Mesenchymal stem cell (in vitro differentiated cells and primary cell): ENCODE results near the gene TMEM50B.

Source experiments
- DNase-seq: peaks from one replicate; pipeline ENCODE4 v3.0.0-alpha.2; 2013
- H2AFZ ChIP-seq: one replicate; pipeline ENCODE4 v1.6.1; 2013; ENCODE audit warnings: low read depth, mild to moderate bottlenecking, control low read depth, inconsistent platforms, low read length, moderate library complexity
- H2AK5ac ChIP-seq: 2 replicates; pipeline ENCODE4 v1.6.1; 2013; ENCODE audit warnings: low read length, moderate library complexity, mild to moderate bottlenecking, inconsistent platforms; ENCODE audit not compliant: severe bottlenecking
- H2BK120ac ChIP-seq: one replicate; pipeline ENCODE4 v1.6.1; 2013; ENCODE audit warnings: low read depth, mild to moderate bottlenecking, inconsistent platforms, low read length, moderate library complexity
- H2BK12ac ChIP-seq, 2 experiments: one replicate each; pipeline ENCODE4 v1.6.1; 2013; ENCODE audit warnings: inconsistent platforms in 2 of 2, low read length in 2 of 2, mild to moderate bottlenecking in 2 of 2, moderate library complexity in 2 of 2, control low read depth in 1 of 2
- H2BK15ac ChIP-seq: one replicate; pipeline ENCODE4 v1.6.1; 2013; ENCODE audit warnings: mild to moderate bottlenecking, low read depth, inconsistent platforms; ENCODE audit not compliant: poor library complexity, severe bottlenecking
- H2BK5ac ChIP-seq: 2 replicates; pipeline ENCODE4 v1.6.1; 2013; ENCODE audit warnings: low read depth, mild to moderate bottlenecking, low read length, control low read depth, inconsistent platforms; ENCODE audit not compliant: poor library complexity, severe bottlenecking
- H3K14ac ChIP-seq, 2 experiments: one replicate each; pipeline ENCODE4 v1.6.1; 2013; ENCODE audit warnings: inconsistent platforms in 2 of 2, low read length in 2 of 2, control low read depth in 1 of 2, mild to moderate bottlenecking in 1 of 2, moderate library complexity in 1 of 2
- H3K18ac ChIP-seq, 2 experiments: one replicate each; pipeline ENCODE4 v1.6.1; 2013; ENCODE audit warnings: inconsistent platforms in 2 of 2, low read length in 2 of 2, control low read depth in 1 of 2, low read depth in 1 of 2, mild to moderate bottlenecking in 1 of 2
- H3K23ac ChIP-seq, 2 experiments: one replicate each; pipeline ENCODE4 v1.6.1; 2013; ENCODE audit warnings: inconsistent platforms in 2 of 2, low read length in 2 of 2, mild to moderate bottlenecking in 2 of 2, moderate library complexity in 2 of 2, control low read depth in 1 of 2
- H3K27ac ChIP-seq: 2 replicates; pipeline ENCODE4 v1.5.1; 2013; ENCODE audit warnings: mild to moderate bottlenecking, moderate library complexity, low read length, control low read depth, inconsistent platforms; ENCODE audit not compliant: poor library complexity, severe bottlenecking
- H3K27me3 ChIP-seq, 2 experiments: 2 replicates each; pipeline versions ENCODE4 v1.6.1 to v1.7.0; 2013; ENCODE audit warnings: low read length in 2 of 2, mild to moderate bottlenecking in 2 of 2, moderate library complexity in 2 of 2, control low read depth in 1 of 2, inconsistent platforms in 1 of 2; ENCODE audit not compliant: control insufficient read depth in 1 of 2, insufficient read depth in 1 of 2
- H3K36me3 ChIP-seq, 2 experiments: 2 replicates each; pipeline versions ENCODE4 v1.6.1 to v1.7.0; 2013; ENCODE audit warnings: low read length in 2 of 2, control low read depth in 1 of 2, inconsistent platforms in 1 of 2, low read depth in 1 of 2, mild to moderate bottlenecking in 1 of 2; ENCODE audit not compliant: insufficient read depth in 2 of 2, control insufficient read depth in 1 of 2
- H3K4ac ChIP-seq, 2 experiments: one replicate each; pipeline ENCODE4 v1.6.1; 2013; ENCODE audit warnings: inconsistent platforms in 2 of 2, low read length in 2 of 2, mild to moderate bottlenecking in 2 of 2, moderate library complexity in 2 of 2, control low read depth in 1 of 2, low read depth in 1 of 2
- H3K4me1 ChIP-seq: 2 replicates; pipeline ENCODE4 v1.6.1; 2013; ENCODE audit warnings: low read depth, low read length, control low read depth; ENCODE audit not compliant: control insufficient read depth, insufficient read depth
- H3K4me2 ChIP-seq: 2 replicates; pipeline ENCODE4 v1.6.1; 2013; ENCODE audit warnings: low read length, mild to moderate bottlenecking, inconsistent platforms; ENCODE audit not compliant: poor library complexity, severe bottlenecking
- H3K4me3 ChIP-seq, 2 experiments: 2 replicates each; pipeline versions ENCODE4 v1.5.1 to v1.7.0; 2013; ENCODE audit warnings: low read length in 2 of 2, mild to moderate bottlenecking in 2 of 2, control low read depth in 1 of 2, low read depth in 1 of 2; ENCODE audit not compliant: insufficient read depth in 1 of 2
- H3K79me1 ChIP-seq: replicated peaks from 2 replicates; pipeline ENCODE4 v1.6.1; 2013; ENCODE audit warnings: mild to moderate bottlenecking, control low read depth, low read length, inconsistent platforms; ENCODE audit not compliant: poor library complexity, severe bottlenecking
- H3K9ac ChIP-seq: 2 replicates; pipeline ENCODE4 v1.7.0; 2013; ENCODE audit warnings: mild to moderate bottlenecking, low read length, moderate library complexity
- H3K9me3 ChIP-seq: 2 replicates; pipeline ENCODE4 v1.7.0; 2013; ENCODE audit warnings: mild to moderate bottlenecking, low read length; ENCODE audit not compliant: control insufficient read depth
- H4K8ac ChIP-seq: one replicate; pipeline ENCODE4 v1.6.1; 2013; ENCODE audit warnings: inconsistent platforms, mild to moderate bottlenecking, low read length, moderate library complexity
- H4K91ac ChIP-seq: one replicate; pipeline ENCODE4 v1.6.1; 2013; ENCODE audit warnings: mild to moderate bottlenecking, low read length, inconsistent platforms
- WGBS: methylation state at CpG from one replicate; pipeline ENCODE4 v1.1.7; 2013; ENCODE audit warnings: mixed read lengths; 5-methylcytosine and 5-hydroxymethylcytosine counted together

The TMEM50B gene

GRCh38 chr21:33514229-33514628 lies 34.5 kb upstream of the TMEM50B start:
- no peaks in the 10 kb centered on the region for H3K27me3 ChIP-seq
- no CpG with 5 or more reads among the region's 2 CpGs for WGBS

GRCh38 chr21:33512481-33512880 lies 32.7 kb upstream of the TMEM50B start:
- Histone ChIP-seq H4K91ac (no peak overlapping the region), H3K23ac (no peak overlapping the region), H2AFZ (no peak overlapping the region), H3K4me1 (no peaks in the 10 kb centered on the region), H3K18ac (no peak overlapping the region), H3K36me3 (peaks cover 37 to 87% of the 10 kb centered on the region in 2 experiments), H3K4me3 (no peak overlapping the region), H2BK5ac (no peak overlapping the region), H3K79me1 (peaks cover 5% of the 10 kb centered on the region), H3K27me3 (no peaks in the 10 kb centered on the region), H2BK15ac (no peak overlapping the region), H4K8ac (no peak overlapping the region), H2BK12ac (no peak overlapping the region), H2BK120ac (no peak overlapping the region), H3K4me2 (no peak overlapping the region), H3K14ac (no peak overlapping the region), H3K4ac (no peak overlapping the region), H3K27ac (no peak overlapping the region), H3K9me3 (no peaks in the 10 kb centered on the region), H3K9ac (no peak overlapping the region), H2AK5ac (no peak overlapping the region)
- WGBS: 95% methylated on average over 3 of the region's 3 CpGs
- no peak for DNase-seq

More at GRCh38 chr21:33514229-33514628, 34.5 kb upstream of the TMEM50B start:
- Histone ChIP-seq H3K27ac (no peak overlapping the region), H3K14ac (no peak overlapping the region), H4K91ac (no peak overlapping the region), H3K4ac (no peak overlapping the region), H2AK5ac (no peak overlapping the region), H2BK5ac (no peak overlapping the region), H4K8ac (no peak overlapping the region), H3K4me1 (no peaks in the 10 kb centered on the region), H2BK12ac (no peak overlapping the region), H3K79me1 (peaks cover 6% of the 10 kb centered on the region), H2BK120ac (no peak overlapping the region), H2BK15ac (no peak overlapping the region), H3K4me2 (no peak overlapping the region), H3K9me3 (no peaks in the 10 kb centered on the region), H3K36me3 (peaks cover 42 to 90% of the 10 kb centered on the region in 2 experiments), H2AFZ (no peak overlapping the region), H3K4me3 (no peak overlapping the region), H3K9ac (peak overlapping the region; percentile 34), H3K18ac (no peak overlapping the region), H3K23ac (no peak overlapping the region)
- DNase-seq: peak; percentile 24

GRCh38 chr21:33511639-33512038 lies 31.9 kb upstream of the TMEM50B start:
- Histone ChIP-seq H2BK5ac (no peak overlapping the region), H3K9me3 (no peaks in the 10 kb centered on the region)
- WGBS: 99% methylated on average over 4 of the region's 4 CpGs

GRCh38 chr21:33510826-33511225 lies 31.1 kb upstream of the TMEM50B start:
- no peak overlapping the region for H3K18ac ChIP-seq
- H2AK5ac ChIP-seq: no peak overlapping the region
- no peak overlapping the region for H2AFZ ChIP-seq
- H3K79me1 ChIP-seq: peaks cover 4% of the 10 kb centered on the region
- no peak overlapping the region for H3K4me2 ChIP-seq
- H3K9me3 ChIP-seq: no peaks in the 10 kb centered on the region
- no peaks in the 10 kb centered on the region for H3K4me1 ChIP-seq
- H4K8ac ChIP-seq: no peak overlapping the region
- no peak overlapping the region for H2BK120ac ChIP-seq
- H2BK12ac ChIP-seq: no peak overlapping the region
- H2BK5ac ChIP-seq: no peak overlapping the region
- H3K36me3 ChIP-seq: peaks cover 34 to 85% of the 10 kb centered on the region in 2 experiments
- over 99% methylated on average over 8 of the region's 8 CpGs for WGBS
- H3K23ac ChIP-seq: no peak overlapping the region
- no peak overlapping the region for H3K27ac ChIP-seq
- no peak overlapping the region for H3K4ac ChIP-seq
- H3K14ac ChIP-seq: no peak overlapping the region
- H3K4me3 ChIP-seq: no peak overlapping the region
- H4K91ac ChIP-seq: no peak overlapping the region
- no peaks in the 10 kb centered on the region for H3K27me3 ChIP-seq
- no peak overlapping the region for H3K9ac ChIP-seq
- no peak overlapping the region for H2BK15ac ChIP-seq
- DNase-seq: no peak

More at GRCh38 chr21:33511639-33512038, 31.9 kb upstream of the TMEM50B start:
- no peak overlapping the region for H2BK15ac ChIP-seq
- no peak overlapping the region for H3K9ac ChIP-seq
- no peak overlapping the region for H3K14ac ChIP-seq
- H3K18ac ChIP-seq: no peak overlapping the region
- no peak overlapping the region for H4K91ac ChIP-seq
- H3K23ac ChIP-seq: no peak overlapping the region
- no peak overlapping the region for H3K4me2 ChIP-seq
- H3K27me3 ChIP-seq: no peaks in the 10 kb centered on the region
- no peak overlapping the region for H2BK120ac ChIP-seq
- no peak overlapping the region for H3K27ac ChIP-seq
- H3K79me1 ChIP-seq: peaks cover 4% of the 10 kb centered on the region
- H2AK5ac ChIP-seq: no peak overlapping the region
- no peak for DNase-seq
- H2BK12ac ChIP-seq: no peak overlapping the region
- H3K4me1 ChIP-seq: no peaks in the 10 kb centered on the region
- no peak overlapping the region for H3K4ac ChIP-seq
- H4K8ac ChIP-seq: no peak overlapping the region
- H2AFZ ChIP-seq: no peak overlapping the region
- H3K36me3 ChIP-seq: peaks cover 34 to 86% of the 10 kb centered on the region in 2 experiments
- H3K4me3 ChIP-seq: no peak overlapping the region
